DND-41 (cell line): ENCODE results near the gene ATP2A2.
"Not testable (repeated sequence)": the region's sequence is repeated elsewhere in the genome, so short reads cannot be mapped to it uniquely, and the experiment has no call there.

Experiments
- ATAC-seq: fragments of 200-7000 bp; cut with Tn5 transposase; 3 replicates; pipeline ENCODE4 v1.9.1; 2021; ENCODE audit warnings: low read depth; ENCODE audit not compliant: insufficient read depth
- DNase-seq: peaks from one replicate; pipeline ENCODE4 v3.0.0-alpha.2; 2020
- H2AFZ ChIP-seq: 2 replicates; pipeline ENCODE4 v1.6.0; 2012; ENCODE audit warnings: low read depth, low read length
- H3K27ac ChIP-seq: 2 replicates; pipeline ENCODE4 v1.5.1; 2012; ENCODE audit warnings: low read length, inconsistent platforms
- H3K27me3 ChIP-seq: fragments of 200-600 bp; sonication (generic); 2 replicates; pipeline ENCODE4 v1.6.0; 2012; ENCODE audit warnings: low read length, mild to moderate bottlenecking, inconsistent platforms; ENCODE audit not compliant: insufficient read depth, poor library complexity
- H3K36me3 ChIP-seq: 2 replicates; pipeline ENCODE4 v1.5.1; 2012; ENCODE audit warnings: low read length, inconsistent platforms; ENCODE audit not compliant: insufficient read depth
- H3K4me1 ChIP-seq: 2 replicates; pipeline ENCODE4 v1.5.1; 2012; ENCODE audit warnings: mild to moderate bottlenecking, low read length; ENCODE audit not compliant: insufficient read depth
- H3K4me2 ChIP-seq: 2 replicates; pipeline ENCODE4 v1.6.0; 2012; ENCODE audit warnings: mild to moderate bottlenecking, moderate library complexity, low read length, inconsistent platforms; ENCODE audit not compliant: insufficient read depth
- H3K4me3 ChIP-seq, 2 experiments: fragments of 200-600 bp in 1 of 2; shearing (Covaris generic) in 1 of 2; 2 replicates each; pipeline ENCODE4 v1.5.1; 2012 to 2016; ENCODE audit warnings: inconsistent platforms in 2 of 2, low read length in 2 of 2, mild to moderate bottlenecking in 2 of 2, low read depth in 1 of 2, moderate library complexity in 1 of 2
- H3K79me2 ChIP-seq: 2 replicates; pipeline ENCODE4 v1.6.0; 2012; ENCODE audit warnings: low read length, inconsistent platforms; ENCODE audit not compliant: insufficient read depth
- H3K9ac ChIP-seq: 2 replicates; pipeline ENCODE4 v1.6.0; 2012; ENCODE audit warnings: low read depth, mild to moderate bottlenecking, inconsistent platforms, low read length, moderate library complexity
- H3K9me3 ChIP-seq: 2 replicates; pipeline ENCODE4 v1.5.1; 2012; ENCODE audit warnings: low read length, moderate library complexity, mild to moderate bottlenecking, inconsistent platforms; ENCODE audit not compliant: insufficient read depth, severe bottlenecking
- H4K20me1 ChIP-seq: 2 replicates; pipeline ENCODE4 v1.6.0; 2012; ENCODE audit warnings: low read length; ENCODE audit not compliant: insufficient read depth
- CTCF ChIP-seq: IDR thresholded peaks from 2 replicates; pipeline ENCODE4 v1.5.1; 2012; ENCODE audit warnings: borderline replicate concordance, low read length, moderate library complexity, mild to moderate bottlenecking; ENCODE audit not compliant: poor library complexity, severe bottlenecking; ENCODE audit errors: extremely low read depth
- EZH2 ChIP-seq: IDR thresholded peaks from 3 replicates; pipeline ENCODE4 v1.6.1; 2012; ENCODE audit warnings: borderline replicate concordance, low read depth, mild to moderate bottlenecking, moderate library complexity, low read length, inconsistent platforms; ENCODE audit not compliant: severe bottlenecking

Gene ATP2A2

GRCh38 chr12:110254971-110255540 lies 26.0 kb upstream of the ATP2A2 start:
- TF ChIP-seq EZH2 (no peak), CTCF (no peak)
- Histone ChIP-seq H3K9me3 (no peaks in the 10 kb centered on the region), H3K27ac (no peak overlapping the region), H3K27me3 (no peaks in the 10 kb centered on the region), H2AFZ (no peak overlapping the region), H3K4me2 (no peak overlapping the region), H3K36me3 (no peaks in the 10 kb centered on the region), H3K4me1 (no peaks in the 10 kb centered on the region), H3K79me2 (no peaks in the 10 kb centered on the region), H4K20me1 (no peaks in the 10 kb centered on the region), H3K4me3 (no peak overlapping the region), H3K9ac (no peak overlapping the region)
- DNase-seq, result no peak
- no peak for ATAC-seq

- not testable (repeated sequence) for ATAC-seq, DNase-seq, H4K20me1 ChIP-seq, H3K79me2 ChIP-seq, H3K4me1 ChIP-seq, H3K4me3 ChIP-seq, H3K9me3 ChIP-seq, H3K27ac ChIP-seq, H2AFZ ChIP-seq, H3K36me3 ChIP-seq, H3K4me2 ChIP-seq, H3K27me3 ChIP-seq, H3K9ac ChIP-seq
These were observed 25.1 kb upstream of the ATP2A2 start for GRCh38 chr12:110255890-110256456.

GRCh38 chr12:110256780-110257431 lies 24.1 kb upstream of the ATP2A2 start:
- Histone ChIP-seq H3K79me2 (no peaks in the 10 kb centered on the region), H3K27ac (no peak overlapping the region), H3K27me3 (no peaks in the 10 kb centered on the region), H2AFZ (no peak overlapping the region), H3K36me3 (no peaks in the 10 kb centered on the region), H3K4me3 (no peak overlapping the region), H4K20me1 (no peaks in the 10 kb centered on the region), H3K9ac (no peak overlapping the region), H3K4me1 (no peaks in the 10 kb centered on the region), H3K9me3 (no peaks in the 10 kb centered on the region), H3K4me2 (no peak overlapping the region)
- TF ChIP-seq EZH2 (no peak), CTCF (no peak)
- ATAC-seq (no peak), DNase-seq (no peak)

GRCh38 chr12:110258466-110258865 lies 22.6 kb upstream of the ATP2A2 start:
- Histone ChIP-seq H3K9ac (no peak overlapping the region), H3K27ac (no peak overlapping the region), H3K9me3 (no peaks in the 10 kb centered on the region), H3K27me3 (no peaks in the 10 kb centered on the region), H3K4me3 (no peak overlapping the region), H3K36me3 (no peaks in the 10 kb centered on the region), H3K4me2 (no peak overlapping the region), H3K4me1 (no peaks in the 10 kb centered on the region), H2AFZ (no peak overlapping the region), H4K20me1 (no peaks in the 10 kb centered on the region), H3K79me2 (no peaks in the 10 kb centered on the region)
- TF ChIP-seq EZH2, result no peak
- no peak for TF ChIP-seq CTCF
- DNase-seq (no peak), ATAC-seq (no peak)
